Left lung (tissue), 10 donors: ENCODE data around the gene LRRC8B. TPM values are rescaled to one million over a fixed set of nuclear protein-coding genes. Genes with fewer than 3 reads are reported as not detected.
"Not testable (repeated sequence)": the region's sequence is repeated elsewhere in the genome, so short reads cannot be mapped to it uniquely, and the experiment has no call there.

Experiments
- ATAC-seq: fragments of 200-7000 bp; cut with Tn5 transposase; one replicate; pipeline ENCODE4 v1.9.1; 2020; ENCODE audit warnings: moderate library complexity
- DNase-seq, 4 donors: peaks; one replicate each; pipeline ENCODE4 v3.0.0-alpha.2; 2013 to 2020
- H3K27ac ChIP-seq, 2 donors: fragments of 200-600 bp; sonication (generic) in 1 of 2; one replicate each; pipeline versions ENCODE4 v1.5.0 to v1.8.0; 2020 to 2021
- H3K27me3 ChIP-seq, 2 donors: fragments of 200-600 bp; sonication (generic) in 1 of 2; one replicate each; pipeline versions ENCODE4 v1.5.0 to v1.8.0; 2020 to 2021
- H3K36me3 ChIP-seq, 2 donors: fragments of 200-600 bp; sonication (generic) in 1 of 2; one replicate each; pipeline versions ENCODE4 v1.5.0 to v1.8.0; 2020 to 2021
- H3K4me1 ChIP-seq, 2 donors: fragments of 200-600 bp; one replicate each; pipeline ENCODE4 v1.8.0; 2021
- H3K4me3 ChIP-seq, 2 donors: fragments of 200-600 bp; sonication (generic) in 1 of 2; one replicate each; pipeline versions ENCODE4 v1.5.0 to v1.8.0; 2020 to 2021; ENCODE audit warnings: mild to moderate bottlenecking in 1 of 2
- H3K9me3 ChIP-seq, 2 donors: fragments of 200-600 bp; sonication (generic) in 1 of 2; one replicate each; pipeline versions ENCODE4 v1.5.0 to v1.8.0; 2020 to 2021
- CTCF ChIP-seq, 2 donors: fragments of 200-600 bp; sonication (generic) in 1 of 2; IDR thresholded peaks; one replicate each; pipeline versions ENCODE4 v1.5.0 to v1.8.0; 2021; ENCODE audit warnings: antibody characterized with exemption in 2 of 2
- intact Hi-C, 2 donors: fragments of 100-400 bp; cut with DNase I; formaldehyde crosslinking; loops; one replicate each; pipeline versions ENCODE4 v1.11.2 to v1.14.2; 2022
- polyA plus RNA-seq, 6 donors: library from polyadenylated mRNA; unstranded; fragments of 120-200 nt; gene quantifications; one replicate each; pipeline ENCODE4 v1.2.1, GENCODE V29; 2013; ENCODE audit not compliant: insufficient read length in 6 of 6
- total RNA-seq, 2 donors: library from RNA; stranded (reverse); fragmentation: NEBNext Ultra II Directional; extraction: Animal tissue kit (Norgen Biotek cat#: 25700); gene quantifications; one replicate each; pipeline ENCODE4 v1.2.1, GENCODE V29; 2021
- donor health status: DM: no; HTN: yes; CAD: no.
- donor health status: DM: no; HTN: no; CAD: no.

LRRC8B gene
- total and polyA plus RNA-seq, 8 donors: 8.9 to 22.5 (median 10.4) TPM

- no peak for TF ChIP-seq CTCF (IDR thresholded peaks at IDR 0.05)
- ATAC-seq (no peak), DNase-seq (no peak)
- Histone ChIP-seq H3K9me3 (no peaks in the 10 kb centered on the region), H3K27me3 (no peaks in the 10 kb centered on the region), H3K36me3 (no peaks in the 10 kb centered on the region), H3K27ac (no peak overlapping the region), H3K4me3 (no peak overlapping the region), H3K4me1 (peaks cover 0 to 13% of the 10 kb centered on the region in 2 donors)
- intact Hi-C loops: no loop called here
Measured at GRCh38 chr1:89539128-89539527, 14.5 kb downstream of the LRRC8B start.

DNA sequence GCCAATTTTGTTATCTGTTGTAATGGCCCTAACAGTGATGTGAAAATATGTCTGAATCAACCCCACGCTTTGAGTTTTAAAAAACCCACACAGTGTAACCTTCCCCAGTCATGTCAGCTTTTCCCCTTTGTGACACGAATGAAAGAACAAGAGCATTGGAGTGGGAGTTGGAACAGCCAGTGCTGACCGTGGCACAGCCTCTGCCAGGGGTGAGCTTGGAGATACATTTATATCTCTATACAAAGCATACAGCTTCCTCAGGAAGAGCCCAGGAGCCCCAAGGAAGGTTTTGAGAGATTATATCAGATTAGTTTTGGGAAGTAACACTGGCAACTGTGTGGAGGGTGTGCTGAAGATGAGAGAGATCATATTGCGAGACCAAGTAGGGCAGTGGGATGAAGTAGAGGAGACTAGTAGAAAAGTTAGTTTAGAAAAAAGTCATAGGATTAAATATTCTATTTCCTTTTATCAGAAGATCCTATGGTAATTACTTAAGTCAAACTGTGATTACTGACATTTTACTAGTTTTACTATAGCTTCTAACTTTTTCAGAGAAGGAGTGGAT, 15.9 kb downstream of the LRRC8B start:
- intact Hi-C loops: no loop called here
- ATAC-seq (no peak), DNase-seq (no peak)
- no peaks in the 10 kb centered on the region for H3K27me3 ChIP-seq
- no peak overlapping the region for H3K27ac ChIP-seq
- no peak overlapping the region for H3K4me3 ChIP-seq
- no peak for TF ChIP-seq CTCF (IDR thresholded peaks at IDR 0.05)
- H3K9me3 ChIP-seq: no peaks in the 10 kb centered on the region
- H3K36me3 ChIP-seq: no peaks in the 10 kb centered on the region
- peaks cover 0 to 23% of the 10 kb centered on the region in 2 donors for H3K4me1 ChIP-seq

GRCh38 chr1:89542345-89542744, 17.7 kb downstream of the LRRC8B start:
- no peaks in the 10 kb centered on the region for H3K27me3 ChIP-seq
- no peaks in the 10 kb centered on the region for H3K36me3 ChIP-seq
- no peaks in the 10 kb centered on the region for H3K9me3 ChIP-seq
- peaks cover 0 to 40% of the 10 kb centered on the region in 2 donors for H3K4me1 ChIP-seq
- intact Hi-C loops: no loop called here
- no peak overlapping the region for H3K27ac ChIP-seq
- no peak for TF ChIP-seq CTCF (IDR thresholded peaks at IDR 0.05)
- no peak for ATAC-seq
- H3K4me3 ChIP-seq: no peak overlapping the region
- no peak for DNase-seq

DNA sequence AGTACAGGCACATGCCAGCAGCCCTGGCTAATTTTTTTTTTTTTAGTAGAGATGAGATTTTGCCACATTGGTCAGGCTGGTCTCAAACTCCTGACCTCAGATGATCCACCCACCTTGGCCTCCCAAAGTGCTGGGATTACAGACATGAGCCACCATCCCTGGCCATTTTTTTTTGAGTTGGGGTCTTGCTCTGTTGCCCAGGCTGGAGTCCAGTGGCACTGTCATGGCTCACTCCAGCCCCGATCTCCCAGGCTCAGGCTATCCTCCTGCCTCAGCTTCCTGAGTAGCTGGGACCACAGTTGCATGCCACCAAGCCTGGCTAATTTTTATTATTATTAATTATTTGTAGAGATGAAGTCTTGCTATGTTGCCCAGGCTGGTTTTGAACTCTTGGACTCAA, 19.0 kb downstream of the LRRC8B start:
- H3K36me3 ChIP-seq, ATAC-seq, H3K27me3 ChIP-seq, H3K4me3 ChIP-seq, H3K27ac ChIP-seq, H3K9me3 ChIP-seq, intact Hi-C loops: not testable (repeated sequence)
- H3K4me1 ChIP-seq: peaks cover 0 to 47% of the 10 kb centered on the region in 2 donors
- DNase-seq: peak in 1 of 4 donors; percentile 24

GRCh38 chr1:89545264-89546038, 20.8 kb downstream of the LRRC8B start:
- DNase-seq (no peak), ATAC-seq (peak; percentile 39)
- no peaks in the 10 kb centered on the region for H3K9me3 ChIP-seq
- TF ChIP-seq CTCF (IDR thresholded peaks at IDR 0.05): no peak
- H3K27ac ChIP-seq: no peak overlapping the region
- intact Hi-C loops: no loop called here
- H3K4me3 ChIP-seq: no peak overlapping the region
- H3K36me3 ChIP-seq: no peaks in the 10 kb centered on the region
- H3K4me1 ChIP-seq: peaks cover 0 to 46% of the 10 kb centered on the region in 2 donors
- H3K27me3 ChIP-seq: no peaks in the 10 kb centered on the region
